H1 (cell line): ENCODE measurements around the gene CCDC110. TPM values are rescaled to one million over a fixed set of nuclear protein-coding genes. Genes with fewer than 3 reads are reported as not detected.

Experiments
- CTCF ChIA-PET: fragments of 300-600 bp; sonication (Branson Sonifier 250); formaldehyde crosslinking; loops from one replicate; lab custom pipeline; 2021; ENCODE audit not compliant: partially characterized antibody; lab: Charles Lee
- POLR2A ChIA-PET: fragments of 300-600 bp; sonication (Branson Sonifier 250); formaldehyde crosslinking; loops from one replicate; lab custom pipeline; 2021; ENCODE audit warnings: inconsistent platforms; ENCODE audit not compliant: partially characterized antibody; lab: Charles Lee
- DNase-seq, 2 experiments: peaks; one replicate each; pipeline versions ENCODE4 v3.0.0 to v3.0.0-alpha.2; 2010 to 2022; ENCODE audit warnings: low spot score in 2 of 2, low read depth in 1 of 2, mixed read lengths in 1 of 2
- FAIRE-seq: peaks from 2 replicates; lab custom pipeline; 2011; peaks lifted over from hg19 to GRCh38; lab: Jason Lieb, UNC
- H2AFZ ChIP-seq: 2 replicates; pipeline ENCODE4 v1.8.1; 2012; ENCODE audit warnings: low read length, inconsistent platforms
- H2AK5ac ChIP-seq: 2 replicates; pipeline ENCODE4 v1.6.1; 2013; ENCODE audit warnings: low read depth, low read length
- H2BK120ac ChIP-seq: replicated peaks from 2 replicates; pipeline ENCODE3; 2013; ENCODE audit warnings: low read depth, low read length, inconsistent platforms
- H2BK12ac ChIP-seq: 2 replicates; pipeline ENCODE4 v1.6.1; 2013; ENCODE audit warnings: low read depth, low read length
- H2BK15ac ChIP-seq: 2 replicates; pipeline ENCODE4 v1.6.1; 2013; ENCODE audit warnings: low read length
- H2BK20ac ChIP-seq: 2 replicates; pipeline ENCODE4 v1.6.1; 2013; ENCODE audit warnings: low read length
- H2BK5ac ChIP-seq: 2 replicates; pipeline ENCODE4 v1.6.1; 2013; ENCODE audit warnings: low read depth, low read length
- H3K14ac ChIP-seq: 2 replicates; pipeline ENCODE4 v1.6.1; 2013; ENCODE audit warnings: inconsistent platforms; ENCODE audit not compliant: insufficient read length
- H3K18ac ChIP-seq: 2 replicates; pipeline ENCODE4 v1.6.1; 2013; ENCODE audit warnings: low read length; ENCODE audit errors: extremely low read depth
- H3K23ac ChIP-seq: 2 replicates; pipeline ENCODE4 v1.6.1; 2013; ENCODE audit warnings: inconsistent platforms; ENCODE audit not compliant: insufficient read length
- H3K23me2 ChIP-seq: 2 replicates; pipeline ENCODE4 v1.6.1; 2013; ENCODE audit warnings: low read depth, low read length
- H3K27ac ChIP-seq: 2 replicates; pipeline ENCODE4 v1.6.1; 2011; ENCODE audit warnings: low read depth, low read length, inconsistent platforms
- H3K27me3 ChIP-seq, 4 experiments: replicated peaks in 1 of 4; 1 replicate in 1 of 4; 2 replicates in 3 of 4; pipeline versions ENCODE4 v1.6.1 to v1.8.1; 2011 to 2013; ENCODE audit warnings: low read length in 3 of 4, mild to moderate bottlenecking in 3 of 4, inconsistent platforms in 2 of 4, mixed read lengths in 2 of 4, moderate library complexity in 1 of 4; ENCODE audit not compliant: control insufficient read depth in 3 of 4, insufficient read depth in 3 of 4; ENCODE audit errors: extremely low read depth in 1 of 4
- H3K36me3 ChIP-seq, 4 experiments: 2 replicates each; pipeline versions ENCODE4 v1.6.1 to v1.8.1; 2011 to 2013; ENCODE audit warnings: mild to moderate bottlenecking in 4 of 4, low read length in 3 of 4, moderate library complexity in 2 of 4, control low read depth in 1 of 4, inconsistent platforms in 1 of 4; ENCODE audit not compliant: insufficient read depth in 4 of 4, control insufficient read depth in 2 of 4
- H3K4ac ChIP-seq: replicated peaks from 2 replicates; pipeline ENCODE3; 2013; ENCODE audit warnings: low read length, low read depth, mixed read lengths, inconsistent platforms; ENCODE audit not compliant: insufficient read length
- H3K4me1 ChIP-seq, 4 experiments: replicated peaks in 1 of 4; 1 replicate in 1 of 4; 2 replicates in 3 of 4; pipeline versions ENCODE4 v1.6.1 to v1.8.1; 2011 to 2013; ENCODE audit warnings: low read length in 3 of 4, inconsistent platforms in 2 of 4, mixed read lengths in 1 of 4; ENCODE audit not compliant: insufficient read depth in 4 of 4, control insufficient read depth in 3 of 4
- H3K4me2 ChIP-seq, 2 experiments: 2 replicates each; pipeline versions ENCODE4 v1.6.1 to v1.8.1; 2011 to 2013; ENCODE audit warnings: low read depth in 2 of 2, low read length in 2 of 2, control low read depth in 1 of 2, inconsistent platforms in 1 of 2, mild to moderate bottlenecking in 1 of 2; ENCODE audit not compliant: insufficient read depth in 1 of 2
- H3K4me3 ChIP-seq, 4 experiments: fragments of 200-600, 300-600 bp in 1 of 4; sonication (generic), shearing (Covaris generic), sonication (Bioruptor Twin) in 1 of 4; 2 replicates each; pipeline versions ENCODE4 v1.5.1 to v1.8.1; 2011 to 2016; ENCODE audit warnings: low read length in 4 of 4, low read depth in 3 of 4, control low read depth in 2 of 4, inconsistent platforms in 2 of 4, mild to moderate bottlenecking in 2 of 4, mixed read lengths in 1 of 4, moderate library complexity in 1 of 4; ENCODE audit not compliant: insufficient read depth in 2 of 4; ENCODE audit errors: extremely low read depth in 1 of 4
- H3K56ac ChIP-seq: replicated peaks from 2 replicates; pipeline ENCODE3; 2013; ENCODE audit warnings: low read depth, mild to moderate bottlenecking, mixed read lengths, low read length, inconsistent platforms; ENCODE audit not compliant: insufficient read length
- H3K79me1 ChIP-seq: 2 replicates; pipeline ENCODE4 v1.6.1; 2013; ENCODE audit warnings: low read depth, low read length, control low read depth
- H3K79me2 ChIP-seq, 2 experiments: 2 replicates each; pipeline versions ENCODE4 v1.6.1 to v1.8.1; 2012 to 2013; ENCODE audit warnings: low read length in 2 of 2, mild to moderate bottlenecking in 2 of 2, inconsistent platforms in 1 of 2; ENCODE audit not compliant: insufficient read depth in 2 of 2, control insufficient read depth in 1 of 2
- H3K9ac ChIP-seq, 4 experiments: replicated peaks in 1 of 4; 1 replicate in 1 of 4; 2 replicates in 3 of 4; pipeline versions ENCODE4 v1.6.1 to v1.8.1; 2011 to 2013; ENCODE audit warnings: low read depth in 3 of 4, low read length in 3 of 4, control low read depth in 2 of 4, mild to moderate bottlenecking in 2 of 4, moderate library complexity in 2 of 4, inconsistent platforms in 1 of 4; ENCODE audit errors: extremely low read depth in 1 of 4
- H3K9me3 ChIP-seq, 2 experiments: 2 replicates each; pipeline versions ENCODE4 v1.6.1 to v1.8.1; 2012 to 2013; ENCODE audit warnings: mild to moderate bottlenecking in 2 of 2, moderate library complexity in 2 of 2, control low read depth in 1 of 2, inconsistent platforms in 1 of 2, low read depth in 1 of 2, low read length in 1 of 2, mixed read lengths in 1 of 2; ENCODE audit not compliant: insufficient read depth in 2 of 2
- H4K20me1 ChIP-seq, 2 experiments: replicated peaks in 1 of 2; 2 replicates each; pipeline versions ENCODE3 to v1.8.1; 2011 to 2013; ENCODE audit warnings: inconsistent platforms in 2 of 2, low read length in 2 of 2, mild to moderate bottlenecking in 1 of 2; ENCODE audit not compliant: insufficient read depth in 2 of 2, control insufficient read depth in 1 of 2
- H4K5ac ChIP-seq: 2 replicates; pipeline ENCODE4 v1.6.1; 2013; ENCODE audit warnings: low read length, low read depth, mixed read lengths, inconsistent platforms; ENCODE audit not compliant: insufficient read length
- H4K8ac ChIP-seq: 2 replicates; pipeline ENCODE4 v1.8.0; 2013; ENCODE audit warnings: mild to moderate bottlenecking, moderate library complexity, low read length, inconsistent platforms; ENCODE audit not compliant: insufficient read depth; ENCODE audit errors: extremely low read depth
- H4K91ac ChIP-seq: replicated peaks from 2 replicates; pipeline ENCODE3; 2013; ENCODE audit warnings: low read length, mixed read lengths, inconsistent platforms; ENCODE audit not compliant: insufficient read length
- JUND ChIP-seq: IDR thresholded peaks from 2 replicates; pipeline ENCODE4 v1.6.1; 2011; ENCODE audit warnings: mild to moderate bottlenecking, improper control_type of control experiment, low read length
- NANOG ChIP-seq: IDR thresholded peaks from 2 replicates; pipeline ENCODE4 v1.6.1; 2011; ENCODE audit warnings: low read length, low read depth, mild to moderate bottlenecking, inconsistent platforms; ENCODE audit not compliant: insufficient read depth, poor library complexity, severe bottlenecking
- SAP30 ChIP-seq: fragments of 300-600 bp; sonication (generic); IDR thresholded peaks from 2 replicates; pipeline ENCODE4 v1.7.1; 2012; ENCODE audit warnings: low read length, moderate library complexity, mild to moderate bottlenecking, inconsistent platforms; ENCODE audit not compliant: insufficient read depth, insufficient replicate concordance
- SIRT6 ChIP-seq: IDR thresholded peaks from one replicate; pipeline ENCODE4 v1.7.1; 2012; ENCODE audit warnings: low read length, inconsistent platforms
- TEAD4 ChIP-seq: IDR thresholded peaks from 2 replicates; pipeline ENCODE4 v1.6.1; 2012; ENCODE audit warnings: low read depth, low read length, inconsistent platforms, mixed read lengths
- WGBS, 2 experiments: shearing (Covaris generic) in 1 of 2; methylation state at CpG; one replicate each; pipeline versions ENCODE4 v1.1.6 to v1.1.7; 2013 to 2015; ENCODE audit warnings: low lambda C conversion rate in 2 of 2, mixed read lengths in 2 of 2, inconsistent platforms in 1 of 2, low coverage in 1 of 2, missing lambda C conversion rate in 1 of 2; ENCODE audit not compliant: insufficient replicate concordance in 2 of 2, insufficient coverage in 1 of 2, insufficient read length in 1 of 2; ENCODE audit errors: extremely low coverage in 1 of 2, missing lambda C conversion rate in 1 of 2; 5-methylcytosine and 5-hydroxymethylcytosine counted together
- polyA plus RNA-seq, 7 experiments: library from polyadenylated mRNA; depleted of rRNA in 3 of 7; stranded (reverse) in 5 of 7; unstranded in 2 of 7; fragments of >200 nt in 5 of 7; fragments of 200-250 nt in 2 of 7; gene quantifications; 1 replicate in 5 of 7; 2 replicates in 1 of 7; 4 replicates in 1 of 7; pipeline versions ENCODE4 v1.2.1 to v1.2.3, GENCODE V29; 2011 to 2013; ENCODE audit warnings: missing spikeins in 2 of 7, mixed read lengths in 2 of 7
- total RNA-seq: library from RNA; stranded (reverse); fragmentation: NEBNext Ultra II Directional; extraction: Animal tissue kit (Norgen Biotek cat#: 25700); gene quantifications from 2 replicates; pipeline ENCODE4 v1.2.1, GENCODE V29; 2021

CCDC110 gene
- total and polyA plus RNA-seq, 2 of the 8 experiments (the other 6 are each of a cell fraction or from before 2014, with no cell fraction given), result 0.33 to 3.1 TPM

DNA sequence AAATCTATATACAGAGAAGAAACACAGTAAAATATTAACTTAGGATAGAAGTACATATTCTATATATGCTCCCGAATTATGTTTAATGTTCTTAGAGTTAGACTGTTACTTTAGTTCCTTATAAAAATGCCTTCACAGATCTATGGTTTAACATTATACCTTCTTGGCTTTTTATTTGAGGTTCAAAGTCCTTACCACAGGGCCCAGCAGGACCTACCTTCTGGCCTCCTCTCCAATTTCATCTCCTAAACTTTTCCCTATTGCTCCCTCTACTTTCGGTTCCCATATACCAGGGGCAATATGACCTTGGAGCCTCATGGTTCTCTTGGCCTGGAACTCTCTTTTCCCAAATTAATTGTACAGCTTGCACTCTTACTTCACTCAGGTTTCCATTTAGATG, 63.1 kb downstream of the CCDC110 start:
- no peak overlapping the region for H2BK120ac ChIP-seq
- DNase-seq (no peak), FAIRE-seq (no peak)
- 91% methylated on average over 2 of the region's 2 CpGs; no CpG with 5 or more reads in 1 of the 2 experiments for WGBS, 2 experiments
- no peak overlapping the region for H2BK15ac ChIP-seq
- H2AFZ ChIP-seq, result no peak overlapping the region
- H3K4me2 ChIP-seq, result no peak overlapping the region
- H3K23ac ChIP-seq, result no peak overlapping the region
- no peak overlapping the region for H3K4me3 ChIP-seq
- no peaks in the 10 kb centered on the region for H3K4me1 ChIP-seq
- H3K9ac ChIP-seq, result no peak overlapping the region
- no peaks in the 10 kb centered on the region for H3K27me3 ChIP-seq
- H2BK12ac ChIP-seq, result no peak overlapping the region
- H3K79me2 ChIP-seq, result no peaks in the 10 kb centered on the region
- no peak overlapping the region for H4K91ac ChIP-seq
- no peaks in the 10 kb centered on the region for H3K23me2 ChIP-seq
- no peak overlapping the region for H2BK20ac ChIP-seq
- no peak overlapping the region for H3K14ac ChIP-seq
- ChIA-PET CTCF (no interaction called here), POLR2A (no interaction called here)
- no peak overlapping the region for H3K56ac ChIP-seq
- H3K27ac ChIP-seq, result no peak overlapping the region
- no peak overlapping the region for H4K8ac ChIP-seq
- no peak overlapping the region for H2AK5ac ChIP-seq
- H3K9me3 ChIP-seq, result no peaks in the 10 kb centered on the region; a peak in 1 of 4 replicates
- H3K36me3 ChIP-seq, result peaks cover 0 to 21% (median 5%) of the 10 kb centered on the region in 4 experiments; a peak in 4 of 8 replicates
- no peak overlapping the region for H3K4ac ChIP-seq
- peaks cover 0 to 4% of the 10 kb centered on the region in 2 experiments for H4K20me1 ChIP-seq
- no peaks in the 10 kb centered on the region for H3K79me1 ChIP-seq
- no peak for TF ChIP-seq SAP30
- no peak for TF ChIP-seq SIRT6
- TF ChIP-seq JUND, result no peak
- no peak for TF ChIP-seq TEAD4
- no peak for TF ChIP-seq NANOG
- H3K18ac ChIP-seq, result no peak overlapping the region
- H2BK5ac ChIP-seq, result no peak overlapping the region
- H4K5ac ChIP-seq, result no peak overlapping the region
